ENCODE measurements around the gene PDZD7.

The PDZD7 gene

DNA sequence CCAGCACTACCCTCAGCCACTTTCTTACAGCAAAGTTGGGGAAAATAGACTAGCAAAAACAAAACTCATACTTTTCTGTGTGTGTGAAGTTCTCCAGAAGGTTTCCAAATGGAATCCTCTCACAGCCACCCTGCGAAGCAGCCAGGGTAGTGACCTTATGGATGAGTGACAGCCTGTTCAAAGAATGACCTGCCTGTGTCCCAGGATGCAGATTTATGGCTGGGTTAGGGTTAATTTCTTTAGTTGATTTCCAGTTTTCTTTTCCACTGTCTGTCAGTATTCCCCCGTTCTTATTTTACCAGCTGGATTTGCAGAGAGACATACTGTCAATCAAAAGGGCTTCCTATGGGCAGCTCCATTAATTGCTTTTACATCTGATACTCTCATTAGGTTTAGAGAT is 64.0 kb downstream of the PDZD7 start:
- no peak for DNase-seq (ENCODE audit: low read depth)
- no peak overlapping the region for H3K4me3 ChIP-seq (ENCODE audit: low read length)
- TF ChIP-seq, protein P1, sequence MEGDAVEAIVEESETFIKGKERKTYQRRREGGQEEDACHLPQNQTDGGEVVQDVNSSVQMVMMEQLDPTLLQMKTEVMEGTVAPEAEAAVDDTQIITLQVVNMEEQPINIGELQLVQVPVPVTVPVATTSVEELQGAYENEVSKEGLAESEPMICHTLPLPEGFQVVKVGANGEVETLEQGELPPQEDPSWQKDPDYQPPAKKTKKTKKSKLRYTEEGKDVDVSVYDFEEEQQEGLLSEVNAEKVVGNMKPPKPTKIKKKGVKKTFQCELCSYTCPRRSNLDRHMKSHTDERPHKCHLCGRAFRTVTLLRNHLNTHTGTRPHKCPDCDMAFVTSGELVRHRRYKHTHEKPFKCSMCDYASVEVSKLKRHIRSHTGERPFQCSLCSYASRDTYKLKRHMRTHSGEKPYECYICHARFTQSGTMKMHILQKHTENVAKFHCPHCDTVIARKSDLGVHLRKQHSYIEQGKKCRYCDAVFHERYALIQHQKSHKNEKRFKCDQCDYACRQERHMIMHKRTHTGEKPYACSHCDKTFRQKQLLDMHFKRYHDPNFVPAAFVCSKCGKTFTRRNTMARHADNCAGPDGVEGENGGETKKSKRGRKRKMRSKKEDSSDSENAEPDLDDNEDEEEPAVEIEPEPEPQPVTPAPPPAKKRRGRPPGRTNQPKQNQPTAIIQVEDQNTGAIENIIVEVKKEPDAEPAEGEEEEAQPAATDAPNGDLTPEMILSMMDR (conservative IDR thresholded peaks at IDR 0.05; ENCODE audit: low read depth, low read length): no peak

DNA sequence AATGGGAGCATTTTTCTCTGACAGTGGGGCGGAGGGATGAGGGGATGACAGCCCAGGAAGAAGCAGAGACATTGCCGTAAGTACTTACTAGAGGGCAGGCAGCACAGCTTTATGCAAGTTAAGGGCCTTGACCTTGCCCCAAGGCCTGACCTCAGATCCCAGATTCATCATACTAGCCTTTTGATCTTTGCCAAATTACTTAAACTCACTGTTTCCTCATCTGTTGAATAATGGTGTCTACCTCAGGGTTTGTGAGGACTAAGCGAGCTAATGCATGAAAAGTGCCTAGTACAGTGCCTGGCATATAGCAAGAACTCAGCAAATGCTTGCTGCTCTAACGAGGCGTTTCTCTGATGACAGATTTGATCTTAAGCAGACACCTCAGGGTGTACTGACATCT is 65.1 kb downstream of the PDZD7 start:
- no peak for DNase-seq (ENCODE audit: low read depth)
- no peak overlapping the region for H3K4me3 ChIP-seq (ENCODE audit: low read length)
- TF ChIP-seq, protein P1 (conservative IDR thresholded peaks at IDR 0.05; ENCODE audit: low read depth, low read length): no peak

DNA sequence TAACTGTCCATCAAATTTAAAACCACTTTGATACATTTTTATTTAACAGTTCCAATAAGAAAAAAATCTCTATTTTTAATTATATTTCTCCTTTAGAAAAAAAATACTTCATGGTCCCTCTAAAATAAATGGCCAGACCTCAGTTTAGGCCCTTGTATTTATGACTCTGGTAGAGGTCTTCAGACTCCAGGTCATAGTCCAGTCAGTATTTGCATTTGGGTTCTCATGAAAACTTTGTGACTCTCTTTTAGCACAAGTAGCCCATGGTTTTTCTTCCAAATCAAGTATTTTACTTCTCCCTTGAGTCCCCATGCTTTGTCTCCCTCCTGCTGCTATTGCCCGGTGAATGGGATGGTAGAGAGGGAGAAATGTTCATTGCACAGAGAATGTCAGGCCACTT is 67.1 kb downstream of the PDZD7 start:
- DNase-seq (ENCODE audit: low read depth): no peak
- TF ChIP-seq, protein P1 (conservative IDR thresholded peaks at IDR 0.05; ENCODE audit: low read depth, low read length): no peak
- no peak overlapping the region for H3K4me3 ChIP-seq (ENCODE audit: low read length)

DNA sequence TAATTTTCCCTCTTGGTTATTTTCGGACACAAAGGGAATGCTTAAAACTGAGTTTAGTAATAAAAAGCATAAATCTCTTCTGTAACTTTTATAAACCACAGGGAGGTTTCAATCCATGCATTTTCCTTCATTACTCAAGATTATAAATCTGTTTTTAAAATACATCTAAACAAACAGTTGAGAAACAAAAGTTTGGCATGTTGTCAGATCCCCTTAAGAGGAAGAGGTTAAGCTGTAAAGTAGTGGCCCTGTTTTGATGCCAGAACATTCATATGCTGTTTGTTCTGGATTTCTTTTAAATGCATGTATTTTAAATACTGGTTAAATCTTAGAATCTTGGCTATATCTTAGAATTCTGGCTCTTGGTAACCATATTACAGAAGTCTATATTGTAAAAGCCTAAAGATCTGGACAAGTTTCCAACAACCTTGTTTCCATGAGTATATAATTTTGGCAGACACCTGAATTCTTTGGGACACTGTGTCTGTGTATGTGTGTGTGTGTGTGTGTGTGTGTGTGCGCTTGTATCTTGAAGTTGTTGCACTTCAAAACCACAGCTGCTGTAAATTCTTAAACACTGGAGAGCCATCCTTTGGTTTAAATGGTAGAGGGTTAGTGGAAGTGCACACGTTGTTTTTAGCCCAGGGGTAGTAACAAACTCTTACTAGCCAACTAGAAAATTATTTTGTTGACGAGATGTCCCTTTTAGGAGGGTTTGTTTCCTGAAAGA is 68.4 kb downstream of the PDZD7 start:
- TF ChIP-seq, protein P1 (conservative IDR thresholded peaks at IDR 0.05; ENCODE audit: low read depth, low read length): no peak
- no peak for DNase-seq (ENCODE audit: low read depth)
- no peak overlapping the region for H3K4me3 ChIP-seq (ENCODE audit: low read length)

DNA sequence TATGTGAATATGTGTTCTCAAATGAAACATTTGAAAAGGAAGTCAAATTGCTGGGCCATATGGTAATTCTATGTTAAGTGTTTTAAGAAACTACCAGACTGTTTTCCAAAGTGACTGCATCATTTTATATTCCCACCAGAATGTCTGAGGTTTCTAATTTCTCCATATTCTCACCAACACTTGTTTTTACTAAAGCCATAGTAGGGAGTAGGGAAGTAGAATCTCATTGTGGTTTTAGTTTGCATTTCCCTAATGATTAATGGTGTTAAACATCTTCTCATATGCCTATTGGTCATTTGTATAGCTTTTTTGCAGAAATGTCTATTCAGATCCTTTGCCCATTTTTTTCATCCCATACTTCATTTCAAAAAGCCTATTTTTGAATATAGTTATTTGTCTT is 70.7 kb downstream of the PDZD7 start:
- TF ChIP-seq, protein P1 (conservative IDR thresholded peaks at IDR 0.05; ENCODE audit: low read depth, low read length): no peak
- no peak overlapping the region for H3K4me3 ChIP-seq (ENCODE audit: low read length)
- no peak for DNase-seq (ENCODE audit: low read depth)
